Measurements from ENCODE around the gene GMDS. TPM values are rescaled to one million over a fixed set of nuclear protein-coding genes. Genes with fewer than 3 reads are reported as not detected.

GMDS gene
- total and polyA plus RNA-seq, 2 of the 13 experiments (the other 11 are each of a cell fraction or from before 2014, with no cell fraction given) = 64.4 to 112 TPM

DNA sequence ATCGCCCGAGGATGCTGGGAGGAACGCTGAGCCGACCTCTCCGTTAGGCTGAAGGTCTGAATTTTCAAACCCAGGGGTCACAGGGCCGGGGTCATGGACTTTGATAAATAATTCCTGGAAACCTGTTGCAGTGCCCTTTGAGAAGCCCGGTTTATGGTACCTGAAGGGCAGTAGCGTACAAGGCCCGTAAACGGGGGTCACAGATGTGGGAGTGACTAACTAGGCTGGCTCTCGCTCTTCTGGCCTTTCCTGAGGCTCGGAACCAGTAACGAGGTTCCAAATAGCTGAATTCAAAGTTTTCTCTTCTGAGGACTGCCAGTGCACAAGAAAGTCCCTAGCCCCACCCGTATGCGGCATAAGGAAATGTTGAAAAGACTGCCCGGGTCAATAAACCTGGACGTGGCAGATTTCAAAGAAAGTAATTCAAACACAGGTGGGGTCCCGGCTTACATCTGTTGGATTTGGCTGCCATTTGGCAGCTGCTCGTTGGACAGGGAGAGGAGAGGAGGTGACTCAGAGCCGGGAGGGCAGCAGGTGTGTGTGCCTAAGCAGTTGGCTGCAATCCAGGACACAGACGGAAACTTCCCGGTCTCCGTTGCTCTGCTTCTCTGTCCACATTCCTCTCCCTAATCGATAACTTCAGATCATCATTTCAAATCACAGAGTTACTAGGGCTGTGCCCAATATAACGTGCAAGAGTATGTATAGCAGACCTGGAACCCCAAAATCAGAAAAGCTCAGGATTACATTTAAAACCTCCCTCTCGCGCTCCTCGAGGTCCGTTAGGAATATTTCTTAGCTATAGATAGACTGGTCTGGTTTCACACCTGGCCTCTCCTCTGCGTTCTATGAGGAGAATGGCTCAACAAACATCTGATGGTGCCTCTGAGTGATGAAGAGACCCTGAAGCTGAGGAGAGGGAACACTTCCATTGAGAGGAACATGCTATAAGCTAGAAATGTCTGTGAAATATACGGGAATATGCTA, 765 bp upstream of the GMDS start (continued):
- TF ChIP-seq FOXM1 (CRISPR knock-in tag; IDR thresholded peaks at IDR 0.05) = no peak
- no peak for TF ChIP-seq HNF4G (IDR thresholded peaks at IDR 0.05; ENCODE audit: borderline replicate concordance, low read depth, low read length)
- no peak for TF ChIP-seq HNF4G (CRISPR knock-in tag; IDR thresholded peaks at IDR 0.05; ENCODE audit: borderline replicate concordance, low read depth)
- TF ChIP-seq PHF8 (CRISPR knock-in tag; IDR thresholded peaks at IDR 0.05) = peak; percentile 67
- TF ChIP-seq ZNF776 (CRISPR knock-in tag; IDR thresholded peaks at IDR 0.05) = no peak
- TF ChIP-seq MBNL3 (CRISPR knock-in tag; conservative IDR thresholded peaks at IDR 0.05) = no peak
- peak in 1 of 2 experiments; percentile 74; a peak in 2 of 4 replicates for TF ChIP-seq EP300 (IDR thresholded peaks at IDR 0.05; ENCODE audit: low read depth in 2 of 2, low read length in 2 of 2)
- TF ChIP-seq EP300 (CRISPR knock-in tag; IDR thresholded peaks at IDR 0.05; ENCODE audit: borderline replicate concordance) = no peak; the same call in 1 of the 2 replicates
- no peak for TF ChIP-seq ZNF432 (CRISPR knock-in tag; IDR thresholded peaks at IDR 0.05; ENCODE audit: borderline replicate concordance)
- no peak for TF ChIP-seq PLRG1 (conservative IDR thresholded peaks at IDR 0.05)
- TF ChIP-seq ZNF260 (CRISPR knock-in tag; IDR thresholded peaks at IDR 0.05; ENCODE audit: borderline replicate concordance, low read depth) = no peak
- peak; percentile 58; the same call in 1 of the 2 replicates for TF ChIP-seq ZNF605 (CRISPR knock-in tag; IDR thresholded peaks at IDR 0.05)
- peak; percentile 59 for TF ChIP-seq ASH2L (IDR thresholded peaks at IDR 0.05; ENCODE audit: insufficient read length, low read depth, low read length)
- TF ChIP-seq ZNF580 (CRISPR knock-in tag; IDR thresholded peaks at IDR 0.05; ENCODE audit: borderline replicate concordance, low read depth) = no peak; the same call in 1 of the 2 replicates
- 0 out of 2 replicates have a peak, but pooled peaks have one; percentile 70 for TF ChIP-seq NCOA1 (CRISPR knock-in tag; IDR thresholded peaks at IDR 0.05)
- no peak for TF ChIP-seq CHD2 (IDR thresholded peaks at IDR 0.05; ENCODE audit: low read depth, low read length)
- TF ChIP-seq USF2 (IDR thresholded peaks at IDR 0.05; ENCODE audit: low read depth, low read length) = no peak
- no peak for TF ChIP-seq USF2 (CRISPR knock-in tag; IDR thresholded peaks at IDR 0.05; ENCODE audit: borderline replicate concordance)
- 0 out of 2 replicates have a peak, but pooled peaks have one; percentile 10 for TF ChIP-seq SMYD3 (CRISPR knock-in tag; IDR thresholded peaks at IDR 0.05)
- no peak for TF ChIP-seq ZNF3 (CRISPR knock-in tag; IDR thresholded peaks at IDR 0.05)
- peak; percentile 13; the same call in 1 of the 2 replicates for TF ChIP-seq HMG20B (CRISPR knock-in tag; conservative IDR thresholded peaks at IDR 0.05)
